AG04449 (cell line): ENCODE data around the gene IFFO2.

ENCODE experiments used
- CTCF ChIA-PET: fragments of 350-600 bp; formaldehyde crosslinking; extraction: SDS; loops from one replicate; lab custom pipeline; 2021; ENCODE audit warnings: antibody characterized with exemption; lab: Yijun Ruan, JAX
- POLR2A ChIA-PET: fragments of 400-600, 350-600 bp; formaldehyde crosslinking; extraction: SDS; loops from one replicate; lab custom pipeline; 2020; ENCODE audit warnings: antibody characterized with exemption, inconsistent platforms; lab: Yijun Ruan, JAX
- DNase-seq: peaks from one replicate; pipeline ENCODE4 v3.0.0-alpha.2; 2010; ENCODE audit warnings: low read depth, low spot score
- H3K4me3 ChIP-seq: 2 replicates; pipeline ENCODE4 v1.5.1; 2011; ENCODE audit warnings: low read depth, mild to moderate bottlenecking, control low read depth, low read length
- CTCF ChIP-seq: IDR thresholded peaks from one replicate; pipeline ENCODE4 v1.5.1; 2011; ENCODE audit warnings: mild to moderate bottlenecking, moderate library complexity, low read length, control low read depth, inconsistent platforms; ENCODE audit not compliant: insufficient read depth; ENCODE audit errors: missing control alignments

The IFFO2 gene

GRCh38 chr1:18879791-18880309, 76.6 kb downstream of the IFFO2 start:
- no peak overlapping the region for H3K4me3 ChIP-seq
- TF ChIP-seq CTCF = no peak
- no peak for DNase-seq
- POLR2A ChIA-PET = no interaction called here
- CTCF ChIA-PET = no interaction called here

GRCh38 chr1:18879215-18879790, 77.2 kb downstream of the IFFO2 start:
- TF ChIP-seq CTCF = no peak
- no peak for DNase-seq
- ChIA-PET CTCF (no interaction called here), POLR2A (no interaction called here)
- H3K4me3 ChIP-seq = no peak overlapping the region

GRCh38 chr1:18878538-18879214, 77.8 kb downstream of the IFFO2 start:
- DNase-seq = no peak
- TF ChIP-seq CTCF = no peak
- ChIA-PET CTCF (interaction anchor here (1.0 to 1.8 kb wide), 2 partner anchors 281 to 322 kb away, joined by 3 to 5 read pairs; no protein-coding TSS in a partner anchor), POLR2A (no interaction called here)
- no peak overlapping the region for H3K4me3 ChIP-seq

GRCh38 chr1:18877282-18877681, 79.2 kb downstream of the IFFO2 start:
- no peak for DNase-seq
- H3K4me3 ChIP-seq = no peak overlapping the region
- ChIA-PET POLR2A (no interaction called here), CTCF (interaction anchor here (0.6 to 5.2 kb wide), 5 partner anchors 11 to 321 kb away, joined by 3 to 93 read pairs (median 4); no protein-coding TSS in a partner anchor)
- no peak for TF ChIP-seq CTCF

- DNase-seq = no peak
- no peak overlapping the region for H3K4me3 ChIP-seq
- CTCF ChIA-PET = interaction anchor here (0.9 to 6.0 kb wide), 8 partner anchors 10 to 279 kb away, joined by 3 to 95 read pairs (median 9); no protein-coding TSS in a partner anchor
- TF ChIP-seq CTCF = no peak
- POLR2A ChIA-PET = no interaction called here
Observed at GRCh38 chr1:18876210-18876609, 80.3 kb downstream of the IFFO2 start.

- ChIA-PET POLR2A (no interaction called here), CTCF (interaction anchor here (0.8 to 6.0 kb wide), 18 partner anchors 9 to 320 kb away, joined by 3 to 95 read pairs (median 4); no protein-coding TSS in a partner anchor)
- TF ChIP-seq CTCF = no peak
- DNase-seq = no peak
- no peak overlapping the region for H3K4me3 ChIP-seq
Observed at GRCh38 chr1:18875796-18876128, 80.7 kb downstream of the IFFO2 start.
